Astrocyte (in vitro differentiated cells and primary cell): Measurements from ENCODE around the gene ERCC6L2. TPM values are rescaled to one million over a fixed set of nuclear protein-coding genes. Genes with fewer than 3 reads are reported as not detected.

ENCODE experiments used
- DNase-seq: peaks from one replicate; pipeline ENCODE4 v3.0.0-alpha.2; 2010; ENCODE audit warnings: low read depth
- FAIRE-seq: peaks from 2 replicates; lab custom pipeline; 2011; peaks lifted over from hg19 to GRCh38; lab: Jason Lieb, UNC
- H2AFZ ChIP-seq: 2 replicates; pipeline ENCODE4 v1.6.0; 2012; ENCODE audit warnings: low read depth, low read length, inconsistent platforms
- H3K27ac ChIP-seq: 2 replicates; pipeline ENCODE4 v1.5.1; 2011; ENCODE audit warnings: low read depth, low read length, inconsistent platforms
- H3K27me3 ChIP-seq: 2 replicates; pipeline ENCODE4 v1.6.0; 2011; ENCODE audit warnings: low read length, inconsistent platforms; ENCODE audit not compliant: insufficient read depth
- H3K36me3 ChIP-seq: 2 replicates; pipeline ENCODE4 v1.5.1; 2011; ENCODE audit warnings: low read length, inconsistent platforms; ENCODE audit not compliant: insufficient read depth
- H3K4me1 ChIP-seq: 2 replicates; pipeline ENCODE4 v1.5.1; 2011; ENCODE audit warnings: low read length, inconsistent platforms; ENCODE audit not compliant: insufficient read depth
- H3K4me2 ChIP-seq: 2 replicates; pipeline ENCODE4 v1.6.0; 2012; ENCODE audit warnings: low read length, inconsistent platforms
- H3K4me3 ChIP-seq: 2 replicates; pipeline ENCODE4 v1.5.1; 2011; ENCODE audit warnings: low read depth, mild to moderate bottlenecking, low read length, inconsistent platforms; ENCODE audit not compliant: insufficient read depth
- H3K79me2 ChIP-seq: 2 replicates; pipeline ENCODE4 v1.6.0; 2012; ENCODE audit warnings: mild to moderate bottlenecking, low read length, inconsistent platforms; ENCODE audit not compliant: insufficient read depth
- H3K9ac ChIP-seq: 2 replicates; pipeline ENCODE4 v1.6.0; 2012; ENCODE audit warnings: mild to moderate bottlenecking, low read length, inconsistent platforms
- H3K9me3 ChIP-seq: 2 replicates; pipeline ENCODE4 v1.5.1; 2012; ENCODE audit warnings: low read depth, mild to moderate bottlenecking, low read length, inconsistent platforms; ENCODE audit not compliant: insufficient read depth
- H4K20me1 ChIP-seq: 2 replicates; pipeline ENCODE4 v1.6.0; 2012; ENCODE audit warnings: low read length, inconsistent platforms; ENCODE audit not compliant: insufficient read depth
- H3K27ac Mint-ChIP-seq: one replicate; pipeline ENCODE4 v1.8.0; 2021; ENCODE audit warnings: mild to moderate bottlenecking, mixed read lengths; ENCODE audit not compliant: unreplicated experiment
- H3K27me3 Mint-ChIP-seq: one replicate; pipeline ENCODE4 v1.8.0; 2021; ENCODE audit warnings: low read depth, mixed read lengths; ENCODE audit not compliant: unreplicated experiment
- H3K36me3 Mint-ChIP-seq: one replicate; pipeline ENCODE4 v1.8.0; 2021; ENCODE audit warnings: low read depth, mixed read lengths; ENCODE audit not compliant: unreplicated experiment
- H3K4me1 Mint-ChIP-seq: one replicate; pipeline ENCODE4 v1.8.0; 2021; ENCODE audit warnings: low read depth, mixed read lengths; ENCODE audit not compliant: unreplicated experiment
- H3K4me3 Mint-ChIP-seq: one replicate; pipeline ENCODE4 v1.8.0; 2021; ENCODE audit warnings: mild to moderate bottlenecking, moderate library complexity, mixed read lengths; ENCODE audit not compliant: unreplicated experiment
- H3K9me3 Mint-ChIP-seq: one replicate; pipeline ENCODE4 v1.8.0; 2021; ENCODE audit warnings: mild to moderate bottlenecking, mixed read lengths; ENCODE audit not compliant: unreplicated experiment
- EZH2 ChIP-seq: IDR thresholded peaks from 2 replicates; pipeline ENCODE4 v1.6.1; 2012; ENCODE audit warnings: mild to moderate bottlenecking, low read length, inconsistent platforms; ENCODE audit not compliant: insufficient read depth
- total RNA-seq: library from RNA; stranded (reverse); gene quantifications from 2 replicates; pipeline ENCODE4 v1.2.1, GENCODE V29; 2021
- TF ChIP-seq, protein P1 (sequence below): IDR thresholded peaks from 2 replicates; pipeline ENCODE4 v1.5.1; 2011; ENCODE audit warnings: low read depth, mild to moderate bottlenecking, inconsistent platforms, low read length, moderate library complexity; ENCODE audit not compliant: insufficient read depth

Gene ERCC6L2
- total RNA-seq, 1 donor from 2014 or later, result 31.9 TPM

DNA sequence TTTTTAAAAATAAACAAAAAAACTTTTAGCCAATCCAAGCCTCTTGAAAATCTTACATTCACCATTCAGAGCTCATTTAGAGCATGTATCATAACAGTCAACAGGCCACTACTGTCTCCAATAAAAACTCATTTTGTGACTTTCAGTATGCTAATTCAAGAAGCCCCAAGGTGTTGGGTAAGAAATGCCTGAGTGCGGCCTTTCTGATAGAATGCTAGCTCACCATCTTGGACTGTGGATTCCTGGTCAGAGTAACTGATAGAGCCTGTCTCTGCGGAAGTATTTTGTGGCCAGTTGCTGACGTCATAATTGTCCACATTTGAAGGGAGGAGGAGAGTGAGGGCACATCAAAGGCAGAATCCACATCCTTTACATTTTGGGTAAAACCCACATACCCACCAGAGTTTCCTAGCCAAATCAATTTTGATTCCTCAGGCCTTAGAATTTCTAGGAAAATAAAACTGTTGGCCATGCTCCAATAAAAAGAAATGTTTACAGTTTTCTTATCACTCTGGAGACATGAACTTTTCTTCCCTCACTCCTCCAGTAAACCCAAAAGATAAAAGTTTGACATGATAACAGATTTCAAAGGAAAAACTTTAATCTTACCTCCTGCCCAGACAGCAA is 41.1 kb upstream of the ERCC6L2 start:
- H4K20me1 ChIP-seq, result no peaks in the 10 kb centered on the region
- Mint-ChIP-seq H3K4me1 (peaks cover 25% of the 10 kb centered on the region), H3K4me3 (peak overlapping the region; percentile 9), H3K27me3 (peaks cover 12% of the 10 kb centered on the region), H3K27ac (no peak overlapping the region), H3K36me3 (no peaks in the 10 kb centered on the region), H3K9me3 (no peaks in the 10 kb centered on the region)
- no peak overlapping the region for H3K4me2 ChIP-seq
- H2AFZ ChIP-seq, result no peak overlapping the region
- H3K36me3 ChIP-seq, result no peaks in the 10 kb centered on the region
- FAIRE-seq (no peak), DNase-seq (peak; percentile 79)
- TF ChIP-seq EZH2, result no peak
- H3K27ac ChIP-seq, result no peak overlapping the region
- H3K27me3 ChIP-seq, result peaks cover 7% of the 10 kb centered on the region
- no peaks in the 10 kb centered on the region for H3K9me3 ChIP-seq
- no peaks in the 10 kb centered on the region for H3K79me2 ChIP-seq
- H3K9ac ChIP-seq, result no peak overlapping the region
- no peaks in the 10 kb centered on the region for H3K4me1 ChIP-seq
- H3K4me3 ChIP-seq, result no peak overlapping the region

GRCh38 chr9:95835393-95835792 is 40.1 kb upstream of the ERCC6L2 start:
- DNase-seq (no peak), FAIRE-seq (no peak)
- Histone ChIP-seq H3K9me3 (no peaks in the 10 kb centered on the region), H3K27ac (no peak overlapping the region), H3K4me1 (no peaks in the 10 kb centered on the region), H3K4me3 (no peak overlapping the region), H3K27me3 (peaks cover 5% of the 10 kb centered on the region), H3K4me2 (no peak overlapping the region), H2AFZ (no peak overlapping the region), H3K9ac (no peak overlapping the region), H3K79me2 (no peaks in the 10 kb centered on the region), H4K20me1 (no peaks in the 10 kb centered on the region), H3K36me3 (no peaks in the 10 kb centered on the region)
- TF ChIP-seq, protein P1, sequence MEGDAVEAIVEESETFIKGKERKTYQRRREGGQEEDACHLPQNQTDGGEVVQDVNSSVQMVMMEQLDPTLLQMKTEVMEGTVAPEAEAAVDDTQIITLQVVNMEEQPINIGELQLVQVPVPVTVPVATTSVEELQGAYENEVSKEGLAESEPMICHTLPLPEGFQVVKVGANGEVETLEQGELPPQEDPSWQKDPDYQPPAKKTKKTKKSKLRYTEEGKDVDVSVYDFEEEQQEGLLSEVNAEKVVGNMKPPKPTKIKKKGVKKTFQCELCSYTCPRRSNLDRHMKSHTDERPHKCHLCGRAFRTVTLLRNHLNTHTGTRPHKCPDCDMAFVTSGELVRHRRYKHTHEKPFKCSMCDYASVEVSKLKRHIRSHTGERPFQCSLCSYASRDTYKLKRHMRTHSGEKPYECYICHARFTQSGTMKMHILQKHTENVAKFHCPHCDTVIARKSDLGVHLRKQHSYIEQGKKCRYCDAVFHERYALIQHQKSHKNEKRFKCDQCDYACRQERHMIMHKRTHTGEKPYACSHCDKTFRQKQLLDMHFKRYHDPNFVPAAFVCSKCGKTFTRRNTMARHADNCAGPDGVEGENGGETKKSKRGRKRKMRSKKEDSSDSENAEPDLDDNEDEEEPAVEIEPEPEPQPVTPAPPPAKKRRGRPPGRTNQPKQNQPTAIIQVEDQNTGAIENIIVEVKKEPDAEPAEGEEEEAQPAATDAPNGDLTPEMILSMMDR, result no peak
- no peak for TF ChIP-seq EZH2
- H3K4me3 Mint-ChIP-seq, result no peak overlapping the region
- H3K9me3 Mint-ChIP-seq, result no peaks in the 10 kb centered on the region
- peaks cover 25% of the 10 kb centered on the region for H3K4me1 Mint-ChIP-seq
- H3K36me3 Mint-ChIP-seq, result no peaks in the 10 kb centered on the region
- H3K27me3 Mint-ChIP-seq, result peaks cover 9% of the 10 kb centered on the region
- peak overlapping the region; percentile 34 for H3K27ac Mint-ChIP-seq

- Mint-ChIP-seq H3K9me3 (no peaks in the 10 kb centered on the region), H3K27me3 (peaks cover 9% of the 10 kb centered on the region), H3K4me3 (no peak overlapping the region), H3K36me3 (no peaks in the 10 kb centered on the region), H3K4me1 (peaks cover 25% of the 10 kb centered on the region), H3K27ac (no peak overlapping the region)
- Histone ChIP-seq H3K36me3 (no peaks in the 10 kb centered on the region), H3K79me2 (no peaks in the 10 kb centered on the region), H3K27ac (no peak overlapping the region), H3K4me1 (no peaks in the 10 kb centered on the region), H3K9ac (no peak overlapping the region), H2AFZ (no peak overlapping the region), H3K4me3 (no peak overlapping the region), H3K9me3 (no peaks in the 10 kb centered on the region), H3K4me2 (no peak overlapping the region), H3K27me3 (peaks cover 11% of the 10 kb centered on the region), H4K20me1 (no peaks in the 10 kb centered on the region)
- FAIRE-seq, result peak; percentile 89
- peak; percentile 70 for DNase-seq
- TF ChIP-seq, protein P1, result no peak
- no peak for TF ChIP-seq EZH2
Measured at GRCh38 chr9:95836072-95836471, 39.4 kb upstream of the ERCC6L2 start.
